ENCODE data around the gene CFAP58. TPM values are rescaled to one million over a fixed set of nuclear protein-coding genes. Genes with fewer than 3 reads are reported as not detected.

Gene CFAP58
- total and polyA plus RNA-seq, 2 donors (not counting 3 experiments of a cell fraction or from before 2014, with no cell fraction given) = 0.07 to 0.29 TPM

DNA sequence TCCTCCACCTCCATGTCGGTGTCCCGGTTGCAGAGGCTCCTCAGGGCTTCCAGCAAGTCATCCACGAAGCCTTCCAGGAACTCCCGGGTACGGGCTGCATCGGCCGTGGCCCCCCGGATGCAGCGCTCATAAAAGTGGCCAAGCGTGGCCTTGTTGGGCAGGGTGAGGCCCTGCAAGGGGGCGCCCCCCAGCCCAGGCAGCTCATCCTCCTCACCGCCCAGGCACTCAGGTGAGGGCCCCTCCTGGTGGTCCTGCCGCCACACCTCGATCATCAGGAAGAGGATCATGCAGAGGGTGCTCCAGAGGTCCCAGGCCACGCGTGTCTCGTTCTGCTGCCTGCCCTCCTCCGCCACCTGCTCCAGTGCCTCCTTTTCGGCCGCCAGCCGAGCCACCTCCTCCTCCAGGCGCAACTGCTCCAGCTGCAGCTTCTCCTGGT, 38.1 kb upstream of the CFAP58 start:
- intact Hi-C loops (cut with micrococcal nuclease) = no loop called here

More for the DNA sequence above, 38.1 kb upstream of the CFAP58 start:
- Histone ChIP-seq H3K4me3 (replicated peaks in 1 of 3; ENCODE audit: insufficient read depth in 1 of 3, low read depth in 1 of 3, low read length in 3 of 3) (no peak overlapping the region), H3K27me3 (ENCODE audit: control insufficient read depth in 2 of 2, insufficient read depth in 2 of 2, low read length in 2 of 2) (no peaks in the 10 kb centered on the region), H3K4me2 (ENCODE audit: insufficient read depth, low read length) (no peak overlapping the region), H2AFZ (ENCODE audit: low read depth, low read length) (no peak overlapping the region), H3K79me2 (ENCODE audit: control insufficient read depth, insufficient read depth, low read length) (peaks cover 98% of the 10 kb centered on the region), H3K9me1 (replicated peaks; ENCODE audit: control insufficient read depth, extremely low read depth, insufficient read depth, low read length) (no peaks in the 10 kb centered on the region), H3K36me3 (ENCODE audit: control insufficient read depth in 2 of 2, extremely low read depth in 1 of 2, insufficient read depth in 2 of 2, low read length in 2 of 2) (peaks cover 13 to 27% of the 10 kb centered on the region in 2 experiments), H4K20me1 (replicated peaks; ENCODE audit: control insufficient read depth, extremely low read depth, insufficient read depth, low read length) (peaks cover 3% of the 10 kb centered on the region), H3K4me1 (ENCODE audit: control insufficient read depth, extremely low read depth, insufficient read depth, low read length) (peaks cover 4% of the 10 kb centered on the region), H3K9ac (replicated peaks; ENCODE audit: extremely low read depth, insufficient read depth, low read length) (no peak overlapping the region), H3K9me3 (replicated peaks; ENCODE audit: control insufficient read depth, insufficient read depth, low read length) (no peaks in the 10 kb centered on the region), H3K27ac (ENCODE audit: insufficient read depth, low read depth, low read length) (no peak overlapping the region)
- no TSS peak for BruUV-seq (replicated peaks)
- TF ChIP-seq CTCF (IDR thresholded peaks at IDR 0.05; ENCODE audit: extremely low read depth in 1 of 2, insufficient read depth in 1 of 2, low read depth in 1 of 2, low read length in 2 of 2) (no peak), GATA2 (IDR thresholded peaks at IDR 0.05; ENCODE audit: insufficient read depth, insufficient read length, low read depth, low read length) (no peak), POLR2A (IDR thresholded peaks at IDR 0.05; ENCODE audit: low read depth, low read length) (no peak), EZH2 (IDR thresholded peaks at IDR 0.05; ENCODE audit: borderline replicate concordance, low read depth, low read length, severe bottlenecking) (no peak), FOS (IDR thresholded peaks at IDR 0.05; ENCODE audit: borderline replicate concordance, insufficient read depth, low read length) (no peak), POLR2AphosphoS5 (IDR thresholded peaks at IDR 0.05; ENCODE audit: insufficient read depth, low read depth, low read length) (no peak), MYC (IDR thresholded peaks at IDR 0.05; ENCODE audit: low read depth, low read length) (no peak), JUN (IDR thresholded peaks at IDR 0.05; ENCODE audit: borderline replicate concordance, insufficient read depth, insufficient read length, low read depth) (no peak)
- TF ChIP-seq, protein P1, sequence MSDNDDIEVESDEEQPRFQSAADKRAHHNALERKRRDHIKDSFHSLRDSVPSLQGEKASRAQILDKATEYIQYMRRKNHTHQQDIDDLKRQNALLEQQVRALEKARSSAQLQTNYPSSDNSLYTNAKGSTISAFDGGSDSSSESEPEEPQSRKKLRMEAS (IDR thresholded peaks at IDR 0.05; ENCODE audit: insufficient read depth, insufficient read length) = no peak
- dilution Hi-C loops (cut with MboI; ENCODE audit: extremely low pct_ligation_motif_present, low sequenced_read_pairs) = no loop called here
- ChIA-PET POLR2A (no interaction called here), CTCF (interaction anchor here (1.3 to 3.8 kb wide), 2 partner anchors 10 to 23 kb away, joined by 4 to 17 read pairs; partner anchors contain the start of gene ITPRIP)
- no peak for DNase-seq (ENCODE audit: low read depth, low spot score)
- FAIRE-seq = no peak
